ENCODE data around the gene ATP1B1. TPM values are rescaled to one million over a fixed set of nuclear protein-coding genes. Genes with fewer than 3 reads are reported as not detected.
A peak's percentile ranks its signal among the peaks of the same experiment; 100 is the strongest.

The ATP1B1 gene
- total and polyA plus RNA-seq, 2 of the 13 experiments (the other 11 are each of a cell fraction or from before 2014, with no cell fraction given): 134 to 135 TPM

- TF ChIP-seq ZNF737 (CRISPR knock-in tag; IDR thresholded peaks at IDR 0.05; ENCODE audit: borderline replicate concordance): no peak
- 0 out of 2 replicates have a peak, but pooled peaks have one; percentile 42 for TF ChIP-seq ZZZ3 (CRISPR knock-in tag; IDR thresholded peaks at IDR 0.05; ENCODE audit: borderline replicate concordance)
- peak; percentile 74 for TF ChIP-seq HNF4A (CRISPR knock-in tag; IDR thresholded peaks at IDR 0.05)
- TF ChIP-seq MAFG (CRISPR knock-in tag; IDR thresholded peaks at IDR 0.05): no peak
- TF ChIP-seq GATAD1 (CRISPR knock-in tag; IDR thresholded peaks at IDR 0.05): no peak
- no peak for TF ChIP-seq MAZ (IDR thresholded peaks at IDR 0.05; ENCODE audit: borderline replicate concordance, low read depth, low read length)
- TF ChIP-seq MAZ (CRISPR knock-in tag; IDR thresholded peaks at IDR 0.05; ENCODE audit: low read depth): no peak
- TF ChIP-seq HNF4G (IDR thresholded peaks at IDR 0.05; ENCODE audit: borderline replicate concordance, low read depth, low read length): peak; percentile 41; the same call in 1 of the 2 replicates
- peak; percentile 51; the same call in 1 of the 2 replicates for TF ChIP-seq HNF4G (CRISPR knock-in tag; IDR thresholded peaks at IDR 0.05; ENCODE audit: borderline replicate concordance, low read depth)
- no peak for TF ChIP-seq DRAP1 (CRISPR knock-in tag; IDR thresholded peaks at IDR 0.05)
- no peak for TF ChIP-seq SKIL (CRISPR knock-in tag; IDR thresholded peaks at IDR 0.05; ENCODE audit: borderline replicate concordance)
- TF ChIP-seq SNRNP70 (IDR thresholded peaks at IDR 0.05; ENCODE audit: low read depth, low read length): no peak
- no peak for TF ChIP-seq SNAI1 (CRISPR knock-in tag; IDR thresholded peaks at IDR 0.05; ENCODE audit: borderline replicate concordance)
- no peak for TF ChIP-seq ZNF367 (CRISPR knock-in tag; IDR thresholded peaks at IDR 0.05; ENCODE audit: borderline replicate concordance)
- TF ChIP-seq HNF1B (CRISPR knock-in tag; IDR thresholded peaks at IDR 0.05): no peak
- TF ChIP-seq ZNF678 (CRISPR knock-in tag; IDR thresholded peaks at IDR 0.05): no peak
- no peak; the same call in 1 of the 2 replicates for TF ChIP-seq FOXJ3 (CRISPR knock-in tag; IDR thresholded peaks at IDR 0.05; ENCODE audit: borderline replicate concordance)
- 0 out of 2 replicates have a peak, but pooled peaks have one; percentile 11 for TF ChIP-seq BCL6 (CRISPR knock-in tag; IDR thresholded peaks at IDR 0.05)
- no peak for TF ChIP-seq RBM39 (IDR thresholded peaks at IDR 0.05; ENCODE audit: low read depth, low read length, poor library complexity, severe bottlenecking)
- no peak for TF ChIP-seq REPIN1 (CRISPR knock-in tag; IDR thresholded peaks at IDR 0.05; ENCODE audit: borderline replicate concordance, low read depth)
- no peak for TF ChIP-seq SPEN (CRISPR knock-in tag; IDR thresholded peaks at IDR 0.05; ENCODE audit: low read depth)
- TF ChIP-seq SAP130 (CRISPR knock-in tag; IDR thresholded peaks at IDR 0.05; ENCODE audit: low read depth): peak; percentile 39
- TF ChIP-seq KLF11 (CRISPR knock-in tag; IDR thresholded peaks at IDR 0.05): no peak
- 0 out of 2 replicates have a peak, but pooled peaks have one; percentile 12 for TF ChIP-seq PBX2 (CRISPR knock-in tag; IDR thresholded peaks at IDR 0.05)
- no peak for TF ChIP-seq KDM5A (IDR thresholded peaks at IDR 0.05; ENCODE audit: borderline replicate concordance, low read length)
Measured at GRCh38 chr1:169086603-169087455, 19.7 kb upstream of the ATP1B1 start (continued).
